IPS-18a (cell line): ENCODE data around the gene ADIRF.
"Not testable (repeated sequence)": the region's sequence is repeated elsewhere in the genome, so short reads cannot be mapped to it uniquely, and the experiment has no call there.

ENCODE experiments used
- H3K27ac ChIP-seq: one replicate; pipeline ENCODE4 v1.5.1; 2013; ENCODE audit warnings: low read length
- H3K27me3 ChIP-seq: one replicate; pipeline ENCODE4 v1.6.1; 2013; ENCODE audit warnings: mild to moderate bottlenecking, low read length; ENCODE audit not compliant: control insufficient read depth, insufficient read depth
- H3K36me3 ChIP-seq: one replicate; pipeline ENCODE4 v1.6.1; 2013; ENCODE audit warnings: low read depth, low read length; ENCODE audit not compliant: control insufficient read depth
- H3K4me1 ChIP-seq: one replicate; pipeline ENCODE4 v1.6.1; 2013; ENCODE audit warnings: low read depth, low read length; ENCODE audit not compliant: control insufficient read depth
- H3K4me3 ChIP-seq: one replicate; pipeline ENCODE4 v1.5.1; 2013; ENCODE audit warnings: low read length
- H3K9ac ChIP-seq: one replicate; pipeline ENCODE4 v1.6.1; 2013; ENCODE audit warnings: mild to moderate bottlenecking, low read length, moderate library complexity
- H3K9me3 ChIP-seq: one replicate; pipeline ENCODE4 v1.6.1; 2013; ENCODE audit warnings: low read depth, low read length; ENCODE audit not compliant: control insufficient read depth

The ADIRF gene

DNA sequence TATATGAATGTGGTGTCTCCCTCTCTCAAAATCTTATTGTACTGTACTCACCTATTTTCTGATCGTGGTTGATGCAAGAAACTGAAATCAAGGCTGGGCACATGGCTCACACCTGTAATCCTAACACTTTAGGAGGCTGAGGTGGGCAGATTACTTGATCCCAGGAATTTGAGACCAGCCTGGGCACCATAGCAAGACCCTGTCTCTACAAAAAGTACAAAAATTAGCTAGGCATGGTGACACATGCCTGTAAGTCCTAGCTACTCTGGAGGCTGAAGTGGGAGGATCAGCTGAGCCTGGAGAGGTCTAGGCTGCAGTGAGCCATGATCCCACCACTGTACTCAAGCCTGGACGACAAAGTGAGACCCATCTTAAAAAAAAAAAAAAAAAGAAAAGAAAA lies 26.9 kb upstream of the ADIRF start:
- H3K36me3 ChIP-seq: no peaks in the 10 kb centered on the region
- H3K9ac ChIP-seq: no peak overlapping the region
- peaks cover 4% of the 10 kb centered on the region for H3K4me1 ChIP-seq
- H3K4me3 ChIP-seq: no peak overlapping the region
- H3K27me3 ChIP-seq: no peaks in the 10 kb centered on the region
- H3K9me3 ChIP-seq: no peaks in the 10 kb centered on the region
- no peak overlapping the region for H3K27ac ChIP-seq

DNA sequence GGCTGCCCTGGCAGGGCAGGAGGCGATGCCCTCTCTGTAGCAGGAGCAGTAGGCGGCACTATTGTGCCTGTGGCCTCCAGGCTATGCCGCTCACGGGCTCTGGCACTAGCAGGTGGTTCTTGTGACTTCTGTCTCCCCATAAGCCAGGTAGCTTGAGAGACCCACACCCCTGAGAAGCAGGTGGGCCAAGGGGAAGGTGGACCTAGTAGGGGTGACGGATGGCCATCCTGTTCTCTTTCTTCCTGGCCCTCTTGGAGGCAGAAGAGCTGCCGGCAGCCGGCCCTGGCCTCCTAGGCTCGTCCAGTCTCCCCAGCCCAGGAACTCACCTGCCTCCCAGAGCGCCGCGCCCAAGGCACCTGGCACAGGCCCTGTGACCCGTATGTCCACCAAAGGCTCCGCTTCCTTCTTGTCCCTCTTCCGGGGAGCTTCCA lies 26.3 kb upstream of the ADIRF start:
- no peak overlapping the region for H3K9ac ChIP-seq
- no peak overlapping the region for H3K4me3 ChIP-seq
- H3K36me3 ChIP-seq: no peaks in the 10 kb centered on the region
- H3K9me3 ChIP-seq: no peaks in the 10 kb centered on the region
- H3K27me3 ChIP-seq: no peaks in the 10 kb centered on the region
- H3K27ac ChIP-seq: no peak overlapping the region
- peaks cover 4% of the 10 kb centered on the region for H3K4me1 ChIP-seq

DNA sequence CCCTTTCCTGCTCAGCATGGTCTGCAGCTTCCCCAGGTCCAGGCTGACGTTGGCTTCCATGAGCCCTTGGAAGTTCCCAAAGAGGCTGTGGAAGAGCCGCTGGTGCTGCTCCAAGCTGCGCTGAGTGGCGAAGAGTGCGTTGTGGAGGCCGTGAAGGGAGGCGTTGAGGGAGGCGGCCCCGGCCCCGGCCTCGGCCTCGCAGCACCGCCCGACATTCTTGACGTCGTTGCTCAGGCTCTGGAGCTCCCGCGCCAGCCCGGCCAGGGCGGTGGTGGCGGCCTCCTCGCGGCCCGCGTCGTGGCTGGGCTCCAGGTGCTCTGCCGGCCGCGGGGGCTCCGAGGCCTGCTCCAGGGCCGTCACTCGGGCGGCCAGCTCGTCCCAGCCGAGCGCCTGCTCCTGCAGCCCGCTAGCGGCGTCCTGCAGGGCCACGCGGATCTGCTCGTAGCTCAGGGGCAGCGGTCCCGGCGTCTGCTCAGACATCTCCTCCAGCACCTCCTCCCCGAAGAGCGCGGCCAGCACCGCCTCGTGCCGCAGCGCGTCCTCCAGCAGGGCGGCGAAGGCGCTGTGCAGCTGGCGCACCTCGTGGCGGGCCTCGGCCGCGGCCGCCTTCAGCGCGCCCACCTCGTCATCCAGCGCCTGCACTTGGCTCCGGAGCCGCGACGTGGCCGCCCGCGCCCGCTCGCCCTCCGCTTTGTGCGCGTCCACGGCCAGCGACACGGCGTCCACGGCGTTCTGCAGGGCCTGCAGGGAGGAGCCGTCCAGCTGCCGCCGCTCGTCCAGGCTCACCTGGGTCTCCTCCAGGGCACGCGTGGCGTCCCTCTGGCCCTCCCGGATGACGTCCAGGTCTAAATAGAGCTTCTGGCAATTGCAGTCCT lies 25.6 kb upstream of the ADIRF start:
- Histone ChIP-seq H3K9me3 (no peaks in the 10 kb centered on the region), H3K4me1 (peaks cover 4% of the 10 kb centered on the region), H3K9ac (no peak overlapping the region), H3K27me3 (no peaks in the 10 kb centered on the region), H3K36me3 (no peaks in the 10 kb centered on the region), H3K27ac (no peak overlapping the region), H3K4me3 (no peak overlapping the region)

DNA sequence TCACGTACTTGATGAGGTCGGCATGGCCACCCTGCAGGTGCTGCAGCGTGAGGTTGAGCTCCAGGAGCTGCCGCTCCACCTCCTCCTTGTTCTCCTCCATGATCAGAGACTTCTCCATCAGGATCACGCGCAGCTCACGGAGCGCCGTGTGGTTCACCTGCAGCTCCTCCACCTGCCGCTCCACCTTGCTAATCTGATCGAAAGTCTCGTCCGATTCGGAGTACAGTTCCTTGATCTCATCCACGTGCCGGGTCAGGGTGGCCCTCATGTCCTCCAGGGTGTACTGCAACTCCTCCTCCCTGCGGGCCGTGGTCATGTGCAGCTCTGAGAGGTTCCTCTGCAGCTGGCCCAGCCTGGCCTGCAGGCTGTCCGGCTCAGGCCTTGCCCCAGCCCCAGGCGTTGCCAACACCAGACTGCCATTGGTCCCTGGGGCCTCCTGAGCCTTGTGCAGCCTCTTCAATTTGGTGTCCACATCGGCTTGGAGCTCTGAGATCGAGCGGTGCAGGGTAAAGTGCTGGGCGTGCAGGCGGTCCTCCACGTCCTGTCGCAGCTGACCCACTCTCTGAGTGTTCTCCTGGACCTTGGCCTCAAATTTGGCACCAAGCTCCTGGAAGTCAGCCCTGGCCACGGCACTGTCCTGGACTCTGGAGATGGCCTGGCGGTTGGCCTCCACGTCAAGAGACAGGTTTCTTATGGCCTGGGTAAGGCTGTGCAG lies 24.8 kb upstream of the ADIRF start:
- Histone ChIP-seq H3K27ac (no peak overlapping the region), H3K4me1 (peaks cover 4% of the 10 kb centered on the region), H3K4me3 (no peak overlapping the region), H3K9ac (no peak overlapping the region), H3K27me3 (no peaks in the 10 kb centered on the region), H3K9me3 (no peaks in the 10 kb centered on the region), H3K36me3 (no peaks in the 10 kb centered on the region)

DNA sequence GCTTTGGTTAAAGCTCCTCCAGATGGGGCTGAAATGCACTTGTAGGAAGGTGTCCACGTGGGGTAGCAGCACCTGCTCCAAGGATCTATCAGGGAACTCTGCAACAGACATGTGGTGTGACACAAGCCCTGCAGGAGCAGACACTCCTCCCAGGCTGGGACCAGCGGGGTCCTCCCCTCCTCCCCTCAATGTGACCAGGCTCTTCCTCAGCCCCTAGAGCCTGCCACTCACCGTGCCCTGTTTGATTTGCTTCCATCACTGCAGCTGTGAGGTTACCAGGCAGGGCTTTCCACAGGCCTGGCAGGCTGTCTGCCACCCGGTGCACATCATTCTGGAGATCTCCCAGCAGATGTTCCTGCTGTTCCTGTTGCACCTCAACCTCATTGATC lies 24.3 kb upstream of the ADIRF start:
- H3K36me3 ChIP-seq: no peaks in the 10 kb centered on the region
- no peaks in the 10 kb centered on the region for H3K9me3 ChIP-seq
- H3K27ac ChIP-seq: no peak overlapping the region
- no peaks in the 10 kb centered on the region for H3K27me3 ChIP-seq
- H3K4me3 ChIP-seq: no peak overlapping the region
- no peak overlapping the region for H3K9ac ChIP-seq
- H3K4me1 ChIP-seq: peaks cover 4% of the 10 kb centered on the region

DNA sequence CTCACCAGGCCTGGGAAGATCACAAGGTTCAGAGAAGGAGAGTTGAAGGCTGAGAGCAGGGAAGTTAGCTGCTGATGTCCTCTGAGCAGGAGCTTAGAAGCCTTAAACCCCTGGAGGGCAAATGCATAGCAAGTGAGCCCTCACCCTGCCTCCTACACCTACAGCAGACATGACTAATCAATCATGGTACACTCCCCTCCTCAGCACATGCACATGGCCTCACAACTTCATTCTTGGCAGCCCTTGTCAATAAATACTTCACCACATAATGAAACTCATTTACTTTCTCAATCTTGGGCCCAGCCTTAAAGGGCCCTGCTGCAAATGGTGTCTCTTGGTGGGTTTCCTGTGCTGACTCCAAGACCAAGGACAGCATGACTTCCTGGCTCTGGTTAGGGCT lies 23.8 kb upstream of the ADIRF start:
- H3K4me3 ChIP-seq: no peak overlapping the region
- H3K36me3 ChIP-seq: no peaks in the 10 kb centered on the region
- peaks cover 4% of the 10 kb centered on the region for H3K4me1 ChIP-seq
- no peak overlapping the region for H3K9ac ChIP-seq
- H3K27ac ChIP-seq: no peak overlapping the region
- no peaks in the 10 kb centered on the region for H3K9me3 ChIP-seq
- H3K27me3 ChIP-seq: no peaks in the 10 kb centered on the region

DNA sequence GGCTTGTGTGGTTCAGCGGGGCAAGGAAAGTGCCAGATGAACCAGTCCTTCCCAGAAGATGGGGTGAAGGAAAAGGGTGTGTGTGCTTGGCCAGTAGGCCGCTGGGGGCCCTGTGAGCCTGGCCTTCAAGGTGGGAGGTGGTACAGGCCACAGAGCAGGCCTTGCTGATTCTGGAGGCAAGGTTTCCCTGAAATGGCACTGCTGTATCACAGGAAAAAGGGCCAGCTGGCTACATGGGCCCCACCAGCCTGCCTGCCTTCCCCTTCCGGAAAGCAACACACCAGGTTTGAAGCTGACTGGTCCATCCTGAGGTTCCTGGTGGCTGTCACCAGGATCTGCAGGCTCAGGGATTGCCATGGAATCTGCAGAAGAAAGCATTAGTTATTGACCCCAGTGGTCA lies 23.4 kb upstream of the ADIRF start:
- Histone ChIP-seq H3K4me3 (no peak overlapping the region), H3K36me3 (no peaks in the 10 kb centered on the region), H3K27me3 (no peaks in the 10 kb centered on the region), H3K4me1 (peaks cover 4% of the 10 kb centered on the region), H3K9me3 (no peaks in the 10 kb centered on the region), H3K27ac (no peak overlapping the region), H3K9ac (no peak overlapping the region)

DNA sequence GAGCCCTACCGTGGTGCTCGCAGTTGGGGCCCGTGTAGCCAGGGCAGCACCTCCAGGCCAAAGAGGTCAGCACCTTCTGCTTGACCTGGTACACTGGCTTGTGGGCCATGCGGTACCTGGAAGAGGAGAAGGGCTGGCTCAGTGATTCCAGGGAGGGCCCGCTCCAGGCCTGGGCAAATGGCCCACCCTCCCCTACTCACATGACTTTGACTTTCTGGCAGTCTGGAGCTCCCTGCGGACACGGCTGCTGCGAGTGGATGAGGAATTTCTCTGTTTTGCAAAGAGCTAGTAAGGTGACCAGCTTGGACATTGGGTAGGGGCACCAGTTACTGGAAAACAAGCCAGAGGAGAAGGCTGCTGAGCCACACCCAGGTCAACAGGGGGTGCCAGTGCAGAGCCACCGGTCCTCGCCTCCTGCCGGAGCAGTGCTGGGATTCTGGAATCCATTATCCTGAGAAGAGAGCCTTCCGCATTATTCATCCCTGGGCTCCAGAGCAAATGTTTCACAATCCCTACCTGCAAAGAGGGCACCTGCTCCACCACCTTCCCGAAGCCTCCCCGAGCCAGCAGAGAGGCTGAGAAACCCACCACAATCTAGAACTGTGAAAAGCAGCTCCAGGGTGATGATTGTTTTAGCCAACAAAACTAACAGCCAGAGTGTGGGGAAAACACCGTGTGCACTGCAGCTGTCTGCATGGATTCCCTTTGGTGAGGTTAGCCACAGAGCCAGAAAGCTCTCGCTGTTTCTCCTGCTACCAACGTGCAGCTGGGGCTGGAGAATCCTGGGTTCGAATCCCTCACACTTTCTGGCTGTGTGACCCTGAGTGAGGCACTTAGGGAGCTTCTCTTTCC lies 22.7 kb upstream of the ADIRF start:
- Histone ChIP-seq H3K4me1 (peaks cover 4% of the 10 kb centered on the region), H3K4me3 (no peak overlapping the region), H3K27me3 (no peaks in the 10 kb centered on the region), H3K27ac (no peak overlapping the region), H3K36me3 (no peaks in the 10 kb centered on the region), H3K9ac (no peak overlapping the region), H3K9me3 (no peaks in the 10 kb centered on the region)

DNA sequence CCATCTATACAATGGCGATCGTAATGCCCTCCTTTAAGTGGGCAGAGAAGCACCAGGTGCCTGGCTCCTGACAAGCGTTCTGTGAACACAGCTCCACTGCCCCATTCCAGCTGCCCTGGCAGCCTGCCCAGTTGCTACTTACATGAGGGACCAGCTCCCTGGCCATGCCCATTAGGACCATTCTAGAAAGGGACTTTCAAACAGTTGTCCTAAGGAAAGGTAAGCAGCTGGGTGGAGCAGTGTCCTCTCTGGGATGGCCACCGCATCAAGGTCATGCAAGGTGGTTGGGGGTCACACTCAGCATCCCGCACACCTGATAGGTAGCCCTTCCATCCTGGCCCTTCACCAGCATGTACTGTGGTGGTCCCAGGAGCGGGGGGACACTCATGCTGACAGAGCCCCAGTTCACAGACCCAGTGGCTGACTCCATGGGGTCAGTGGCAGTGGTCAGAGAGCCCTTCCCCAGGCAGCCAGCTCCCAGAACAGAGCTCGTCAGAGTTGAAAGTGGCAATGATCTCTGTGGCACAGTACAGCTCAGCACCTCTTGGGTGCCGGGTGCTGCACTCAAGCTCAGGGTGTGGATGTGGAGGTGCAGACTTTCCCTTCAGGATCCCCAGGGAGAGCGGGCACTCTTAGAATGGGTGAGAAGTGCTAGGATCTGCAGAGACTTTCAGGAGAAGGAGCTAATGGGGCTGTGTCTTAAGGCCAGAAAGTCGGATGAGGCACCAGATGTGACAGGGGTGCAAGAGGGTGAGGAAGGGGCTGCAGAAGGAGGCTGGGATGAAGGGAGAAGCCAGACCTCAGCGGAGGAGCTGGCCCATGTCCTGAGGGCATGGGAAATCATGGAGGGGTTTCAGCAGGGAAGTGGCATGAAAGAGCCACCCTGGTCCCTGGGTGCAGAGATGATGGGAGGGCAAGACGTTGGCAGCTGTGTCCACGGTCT lies 21.8 kb upstream of the ADIRF start:
- Histone ChIP-seq H3K36me3 (no peaks in the 10 kb centered on the region), H3K4me1 (peaks cover 4% of the 10 kb centered on the region), H3K4me3 (no peak overlapping the region), H3K9me3 (no peaks in the 10 kb centered on the region), H3K27ac (no peak overlapping the region), H3K9ac (no peak overlapping the region), H3K27me3 (no peaks in the 10 kb centered on the region)

DNA sequence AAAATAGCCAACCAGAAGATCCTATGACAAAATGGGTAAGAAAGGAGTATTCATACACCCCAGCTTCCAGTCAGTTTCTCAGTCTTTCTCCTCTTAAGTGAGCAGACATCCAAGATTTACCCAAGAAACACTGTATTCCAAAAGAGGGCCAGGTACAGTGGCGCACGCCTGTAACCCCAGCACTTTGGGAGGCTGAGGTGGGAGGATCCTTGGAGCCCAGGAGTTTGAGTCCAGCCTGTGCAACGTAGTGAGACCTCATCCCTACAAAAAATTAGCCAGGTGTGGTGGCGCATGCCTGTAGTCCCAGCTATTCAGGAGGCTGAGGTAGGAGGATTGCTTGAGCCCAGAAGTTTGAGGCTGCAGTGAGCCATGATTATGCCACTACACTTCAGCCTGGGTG lies 20.5 kb upstream of the ADIRF start:
- H3K4me1 ChIP-seq, H3K36me3 ChIP-seq, H3K27ac ChIP-seq, H3K9ac ChIP-seq, H3K27me3 ChIP-seq, H3K9me3 ChIP-seq, H3K4me3 ChIP-seq: not testable (repeated sequence)
